Measurements from ENCODE around the gene ANKRD45. TPM values are rescaled to one million over a fixed set of nuclear protein-coding genes. Genes with fewer than 3 reads are reported as not detected.
"Not testable (repeated sequence)": the region's sequence is repeated elsewhere in the genome, so short reads cannot be mapped to it uniquely, and the experiment has no call there.

ANKRD45 gene
- total RNA-seq, 1 experiment from 2014 or later = 0.05 TPM

DNA sequence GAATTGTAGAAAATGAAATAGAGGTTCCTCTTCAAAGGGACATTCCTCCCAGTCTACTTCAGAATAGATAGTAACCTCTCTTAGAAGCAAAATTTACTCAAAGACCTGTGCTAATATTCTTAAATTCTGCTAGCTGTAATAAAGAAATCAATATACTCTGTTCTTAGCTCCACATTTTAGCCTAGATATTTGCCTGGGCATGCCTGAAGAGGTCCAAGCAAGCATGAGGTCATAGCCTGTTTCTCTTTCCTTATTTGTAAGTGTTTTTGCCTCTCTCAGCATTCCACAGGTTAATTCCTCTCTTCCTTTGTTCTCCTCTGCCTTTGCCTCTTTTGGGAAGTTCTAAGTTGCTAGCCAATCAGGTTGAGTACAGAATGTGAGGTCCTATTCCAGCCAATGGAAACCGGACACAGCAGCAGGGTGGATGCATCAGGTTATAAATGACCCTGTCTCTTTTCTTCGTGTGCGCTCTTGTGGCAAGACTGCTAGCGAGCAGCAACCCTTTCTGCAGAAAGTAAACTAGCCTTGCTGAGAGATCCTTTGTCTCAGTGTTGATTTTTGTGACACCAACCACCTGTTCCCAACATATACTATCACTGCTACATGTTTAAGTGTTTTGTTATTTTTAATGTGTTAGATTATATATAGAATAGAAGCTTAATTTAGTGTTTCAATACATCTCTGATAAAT is 27.1 kb downstream of the ANKRD45 start:
- peak; percentile 35 for DNase-seq (ENCODE audit: low read depth)

GRCh38 chr1:173639102-173639501 is 30.5 kb downstream of the ANKRD45 start:
- no peak for DNase-seq (ENCODE audit: low read depth)

DNA sequence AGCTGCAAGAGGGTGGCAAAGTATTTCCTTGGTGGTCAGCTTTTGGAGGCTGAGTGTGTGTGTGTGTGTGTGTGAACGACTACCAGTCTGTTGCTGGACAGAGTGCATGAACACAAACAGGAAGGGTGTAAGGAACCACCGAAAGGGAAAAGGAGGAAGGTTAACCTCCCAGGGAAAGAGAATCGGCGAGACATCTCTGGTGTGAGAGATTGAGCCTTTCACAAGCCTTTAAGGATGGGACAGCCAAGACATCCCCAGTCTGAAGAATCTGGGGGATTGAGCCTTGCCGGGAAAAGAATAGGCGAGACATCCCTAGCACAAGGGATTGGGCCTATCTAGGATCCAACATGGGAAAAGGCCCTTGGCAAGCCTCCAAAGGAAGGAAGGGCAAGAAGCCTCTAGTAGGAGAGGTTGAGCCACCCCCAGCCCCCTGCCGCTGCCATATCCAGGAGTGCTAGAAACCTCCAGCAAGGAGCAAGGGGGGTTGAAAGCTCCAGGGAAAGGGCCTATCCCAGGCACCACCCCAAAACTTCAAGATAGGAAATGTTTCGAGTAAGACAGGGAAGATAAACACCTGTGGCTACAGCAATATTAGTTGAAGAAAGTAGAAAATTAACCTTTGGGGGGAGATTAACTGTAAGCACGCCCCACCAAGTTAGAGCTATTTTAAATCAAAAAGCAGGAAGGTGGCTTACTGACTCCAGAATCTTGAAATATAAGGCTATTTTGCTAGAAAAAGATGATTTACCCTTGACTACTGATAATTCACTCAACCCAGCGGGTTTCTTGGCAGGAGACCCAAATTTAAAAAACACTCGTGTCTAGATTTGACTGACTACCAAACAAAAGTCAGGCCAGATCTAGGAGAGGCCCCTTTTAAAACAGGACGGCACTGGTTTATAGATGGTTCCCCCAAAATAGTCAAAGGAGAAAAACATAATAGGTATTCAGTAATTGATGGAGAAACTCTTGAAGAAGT is 31.3 kb downstream of the ANKRD45 start:
- DNase-seq (ENCODE audit: low read depth) = no peak

GRCh38 chr1:173637236-173638042 is 32.2 kb downstream of the ANKRD45 start:
- peak; percentile 36 for DNase-seq (ENCODE audit: low read depth)

DNA sequence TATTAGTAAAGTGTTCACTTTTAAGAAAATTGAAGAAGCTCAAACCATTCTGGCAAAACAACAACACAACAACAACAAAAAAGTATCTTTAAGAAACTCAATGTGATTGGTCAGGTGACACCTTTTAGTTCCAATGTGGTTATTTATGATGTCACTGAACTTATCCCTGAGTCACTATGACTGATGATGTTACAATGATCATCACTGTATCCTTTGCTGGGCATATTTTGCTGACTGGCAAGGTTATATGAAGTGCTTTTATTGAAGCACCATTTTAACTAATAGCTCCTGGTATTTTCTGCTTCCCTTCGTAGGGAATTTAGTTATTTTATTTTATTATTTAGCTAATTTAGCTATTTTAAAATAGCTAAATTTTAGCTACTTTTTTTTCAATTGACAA is 34.5 kb downstream of the ANKRD45 start, which contains the start of gene TEX50:
TEX50 (plus strand) TSS at position 223 of the 400 bp plus-strand sequence. CDS start 184 bp downstream, outside the sequence.
- DNase-seq (ENCODE audit: low read depth) = no peak

- DNase-seq (ENCODE audit: low read depth) = no peak
Observed at GRCh38 chr1:173628888-173629287, 40.8 kb downstream of the ANKRD45 start.

GRCh38 chr1:173627269-173627668 is 42.4 kb downstream of the ANKRD45 start:
- no peak for DNase-seq (ENCODE audit: low read depth)

DNA sequence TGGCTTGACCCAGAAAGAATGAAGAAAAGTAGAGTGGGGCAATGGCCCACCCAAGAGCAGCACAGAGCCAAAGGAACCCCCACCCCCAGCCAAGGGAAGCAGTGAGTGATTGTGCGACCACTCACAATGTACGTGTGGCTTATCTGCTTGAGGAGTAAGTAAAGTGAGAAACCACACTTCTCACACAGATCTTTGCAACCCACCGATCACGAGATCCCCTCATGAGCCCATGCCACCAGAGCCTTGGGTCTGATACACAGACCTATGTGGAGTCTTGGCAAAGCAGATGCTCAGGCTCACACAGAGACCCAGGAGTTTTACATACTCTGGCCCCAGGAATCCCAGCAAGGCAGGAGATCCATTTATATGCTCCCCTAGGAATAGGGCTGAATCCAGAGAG is 52.8 kb downstream of the ANKRD45 start:
- DNase-seq (ENCODE audit: low read depth) = no peak

DNA sequence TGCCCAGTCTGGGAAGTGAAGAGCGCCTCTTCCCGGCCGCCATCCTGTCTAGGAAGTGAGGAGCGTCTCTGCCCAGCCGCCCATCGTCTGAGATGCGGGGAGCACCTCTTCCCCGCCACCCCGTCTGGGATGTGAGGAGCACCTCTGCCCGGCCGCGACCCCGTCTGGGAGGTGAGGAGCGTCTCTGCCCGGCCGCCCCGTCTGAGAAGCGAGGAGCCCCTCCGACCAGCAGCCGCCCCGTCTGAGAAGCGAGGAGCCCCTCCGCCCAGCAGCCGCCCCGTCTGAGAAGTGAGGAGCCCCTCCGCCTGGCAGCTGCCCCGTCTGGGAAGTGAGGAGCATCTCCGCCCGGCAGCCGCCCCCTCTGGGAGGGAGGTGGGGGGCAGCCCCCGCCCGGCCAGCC is 56.6 kb downstream of the ANKRD45 start:
- not testable (repeated sequence) for DNase-seq (ENCODE audit: low read depth)

GRCh38 chr1:173608503-173609216 is 61.0 kb downstream of the ANKRD45 start:
- no peak for DNase-seq (ENCODE audit: low read depth)

DNA sequence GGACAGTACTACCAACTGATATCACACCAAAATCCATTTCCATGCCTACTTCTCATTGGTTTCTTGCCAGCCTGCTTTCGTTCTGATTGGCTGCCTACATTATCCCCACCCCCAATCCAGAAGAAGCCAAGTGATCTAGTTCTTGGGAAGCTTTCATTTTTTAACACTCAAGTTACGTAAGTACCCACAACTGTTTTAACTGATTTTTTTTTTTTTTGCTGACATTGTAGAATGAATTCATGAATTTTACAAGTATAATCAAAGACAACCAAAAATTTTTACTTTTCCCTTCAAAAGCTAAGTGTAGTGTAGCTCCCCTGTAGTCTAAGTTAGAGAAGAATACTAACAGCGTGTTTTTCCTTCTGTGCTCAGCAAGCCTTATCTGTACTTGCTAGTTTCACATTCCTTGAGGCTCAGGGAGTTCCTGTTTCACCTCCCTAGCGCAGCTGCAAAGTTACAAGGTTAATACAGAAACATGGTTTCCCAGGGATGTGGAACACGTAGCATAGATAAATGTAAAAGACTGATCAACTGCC is 66.5 kb downstream of the ANKRD45 start, which contains the start of gene SLC9C2:
SLC9C2 (minus strand) TSS at position 17 of the 536 bp plus-strand sequence. CDS start 1,296 bp downstream, outside the sequence.
- DNase-seq (ENCODE audit: low read depth) = no peak

GRCh38 chr1:173601588-173601987 is 68.1 kb downstream of the ANKRD45 start:
- DNase-seq (ENCODE audit: low read depth) = no peak

GRCh38 chr1:173596097-173596825 is 73.4 kb downstream of the ANKRD45 start:
- no peak for DNase-seq (ENCODE audit: low read depth)

DNA sequence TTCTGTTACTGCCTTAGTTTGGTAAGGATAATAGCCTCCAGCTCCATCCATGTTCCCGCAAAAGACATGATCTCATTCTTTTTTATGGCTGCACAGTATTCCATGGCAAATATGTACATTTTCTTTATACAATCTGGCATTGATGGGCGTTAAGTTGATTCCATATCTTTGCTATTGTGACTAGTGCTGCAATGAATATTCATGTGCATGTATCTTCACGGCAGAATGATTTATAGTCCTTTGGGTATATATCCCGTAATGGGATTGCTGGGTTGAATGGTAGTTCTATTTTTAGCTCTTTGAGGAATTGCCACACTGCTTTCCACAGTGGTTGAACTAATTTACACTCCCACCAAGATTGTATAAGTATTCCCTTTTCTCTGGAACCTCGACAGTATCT is 78.5 kb downstream of the ANKRD45 start:
- DNase-seq (ENCODE audit: low read depth) = not testable (repeated sequence)

DNA sequence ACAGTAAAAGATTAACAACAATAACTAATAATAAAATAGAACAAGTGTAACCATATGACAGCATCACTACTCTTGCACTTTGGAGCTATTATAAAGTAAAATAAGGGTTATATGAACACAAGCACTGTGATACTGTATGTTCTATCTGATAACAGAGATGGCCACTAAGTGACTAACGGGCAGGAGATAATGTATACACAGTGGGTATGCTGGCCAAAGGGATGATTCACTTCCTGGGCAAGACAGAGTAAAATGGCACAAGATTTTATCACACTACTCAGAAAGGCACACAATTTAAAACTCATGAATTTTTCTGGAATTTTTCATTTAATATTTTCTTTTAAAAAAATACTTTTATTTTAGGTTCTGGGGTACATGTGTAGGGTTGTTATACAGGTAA is 79.1 kb downstream of the ANKRD45 start:
- peak; percentile 70 for DNase-seq (ENCODE audit: low read depth)

- DNase-seq (ENCODE audit: low read depth) = no peak
Observed at GRCh38 chr1:173581383-173582079, 88.1 kb downstream of the ANKRD45 start.

- DNase-seq (ENCODE audit: low read depth) = no peak
Observed at GRCh38 chr1:173580658-173581057, 89.0 kb downstream of the ANKRD45 start.

DNA sequence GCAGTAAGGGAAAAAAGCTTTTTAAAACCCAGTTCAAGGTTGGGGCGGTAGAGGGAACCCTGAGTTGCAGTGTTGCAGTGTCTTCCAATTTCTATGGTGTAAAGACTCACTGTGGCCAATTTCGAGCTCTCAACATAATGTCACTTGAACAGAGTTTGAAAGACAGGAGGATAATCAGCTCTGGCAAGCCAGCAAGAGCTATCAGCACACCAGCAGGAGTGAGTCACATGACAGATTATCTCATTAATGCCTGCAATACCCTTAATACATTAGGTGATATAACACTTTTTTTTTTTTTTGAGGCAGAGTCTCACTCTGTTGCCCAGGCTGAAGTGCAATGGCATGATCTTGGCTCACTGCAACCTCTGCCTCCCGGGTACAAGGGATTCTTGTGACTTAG is 89.6 kb downstream of the ANKRD45 start:
- no peak for DNase-seq (ENCODE audit: low read depth)

GRCh38 chr1:173573596-173573995 is 96.1 kb downstream of the ANKRD45 start:
- peak; percentile 48 for DNase-seq (ENCODE audit: low read depth)

Measured in HT1080 (cell line).